Measurements from ENCODE around the gene GALNT10. TPM values are rescaled to one million over a fixed set of nuclear protein-coding genes. Genes with fewer than 3 reads are reported as not detected.

The GALNT10 gene
- total and polyA plus RNA-seq, 9 of the 15 experiments (the other 6 are each of a cell fraction or from before 2014, with no cell fraction given), result 4.6 to 37.1 (median 13.3) TPM

DNA sequence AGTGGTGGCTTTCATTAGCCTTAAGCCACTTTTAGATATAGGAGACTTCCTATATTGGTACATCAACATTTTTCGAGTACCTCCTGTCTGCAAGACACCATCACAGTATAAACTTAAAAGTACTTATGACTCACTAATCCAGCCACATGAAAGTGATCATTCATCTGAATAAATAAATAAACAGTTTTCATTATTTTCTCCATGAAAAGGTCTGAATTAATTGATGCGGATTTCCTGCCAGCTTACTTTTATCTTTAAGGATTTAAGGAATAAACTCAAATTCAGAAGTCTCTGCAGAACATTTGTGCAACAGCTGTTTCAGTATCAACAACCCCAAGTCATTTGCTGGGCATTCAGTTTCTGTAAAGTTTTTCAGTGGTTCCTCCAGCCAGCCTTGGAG is 259.3 kb downstream of the GALNT10 start (continued):
- TF ChIP-seq, protein P1, sequence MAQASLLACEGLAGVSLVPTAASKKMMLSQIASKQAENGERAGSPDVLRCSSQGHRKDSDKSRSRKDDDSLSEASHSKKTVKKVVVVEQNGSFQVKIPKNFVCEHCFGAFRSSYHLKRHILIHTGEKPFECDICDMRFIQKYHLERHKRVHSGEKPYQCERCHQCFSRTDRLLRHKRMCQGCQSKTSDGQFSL (CRISPR knock-in tag; IDR thresholded peaks at IDR 0.05), result no peak
- TF ChIP-seq, protein P1 (tag; IDR thresholded peaks at IDR 0.05), result no peak
- TF ChIP-seq TRIM28 (IDR thresholded peaks at IDR 0.05), result no peak

DNA sequence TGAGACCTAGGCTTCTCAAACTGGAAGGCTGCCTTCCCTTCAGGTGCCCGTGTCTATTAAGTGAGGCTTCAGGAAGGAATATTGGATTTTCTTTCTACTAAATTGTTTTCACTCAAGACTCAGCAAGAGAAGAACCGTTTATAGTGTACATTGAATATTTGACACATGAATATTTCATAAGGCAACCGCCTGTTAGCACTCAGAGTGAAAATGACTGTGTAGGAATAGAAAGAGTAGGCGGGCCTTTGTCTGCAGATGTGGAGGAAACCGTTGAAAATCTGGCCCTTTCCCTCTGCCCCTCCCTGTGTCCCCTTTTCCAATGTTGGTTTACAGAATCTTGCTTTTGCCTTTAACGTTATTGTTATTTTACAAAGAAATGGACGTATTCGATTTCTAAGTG is 261.4 kb downstream of the GALNT10 start:
- H3K9ac ChIP-seq (ENCODE audit: insufficient read depth in 1 of 2, low read depth in 2 of 2, low read length in 2 of 2), result no peak overlapping the region
- FAIRE-seq, result no peak
- intact Hi-C loops (cut with micrococcal nuclease), result no loop called here
- H3K27ac ChIP-seq (ENCODE audit: extremely low read depth, low read depth, low read length), result no peak overlapping the region
- no peak for DNase-seq (ENCODE audit: extremely low read depth in 1 of 4, low spot score in 3 of 4)
- peaks cover 59% of the 10 kb centered on the region for H3K36me3 ChIP-seq (ENCODE audit: control insufficient read depth, insufficient read depth, low read length)
- H3K9me3 ChIP-seq (replicated peaks; ENCODE audit: control insufficient read depth, insufficient read depth, low read depth, low read length), result no peaks in the 10 kb centered on the region
- no peak for ATAC-seq
- no TSS peak for BruUV-seq (replicated peaks)
- 79% methylated on average over 8 of the region's 8 CpGs for WGBS (ENCODE audit: insufficient coverage, low coverage, missing lambda C conversion rate)
- no peak overlapping the region for H3K4me2 ChIP-seq (ENCODE audit: insufficient read depth, low read length)
- no peak overlapping the region for H3K4me3 ChIP-seq
- H4K20me1 ChIP-seq (replicated peaks; ENCODE audit: control insufficient read depth, insufficient read depth, low read length), result peaks cover 9% of the 10 kb centered on the region
- in situ Hi-C loops (cut with MboI), result no loop called here
- ChIA-PET CTCF (ENCODE audit: low intra/inter-chr PET ratio) (no interaction called here), POLR2A (interaction anchor here (3.2 kb wide), 1 partner anchor 8 kb away, joined by 10 read pairs; no protein-coding TSS in a partner anchor)
- H3K79me2 ChIP-seq (ENCODE audit: control insufficient read depth, insufficient read depth, low read length), result peaks cover 17% of the 10 kb centered on the region
- no peak overlapping the region for H2AFZ ChIP-seq (ENCODE audit: low read depth, low read length)
- no peaks in the 10 kb centered on the region for H3K27me3 ChIP-seq (ENCODE audit: control insufficient read depth in 2 of 2, insufficient read depth in 2 of 2, low read length in 2 of 2)
- peaks cover under 1 to 7% of the 10 kb centered on the region in 2 experiments; a peak in 4 of 5 replicates for H3K4me1 ChIP-seq (replicated peaks in 1 of 2; ENCODE audit: control insufficient read depth in 2 of 2, insufficient read depth in 2 of 2, low read length in 2 of 2)
- TF ChIP-seq SIRT6 (IDR thresholded peaks at IDR 0.05; ENCODE audit: low read depth, low read length), result no peak
- TF ChIP-seq DEAF1 (CRISPR knock-in tag; IDR thresholded peaks at IDR 0.05), result no peak
- TF ChIP-seq TEAD4 (IDR thresholded peaks at IDR 0.05; ENCODE audit: low read length), result no peak
- TF ChIP-seq TEAD4 (CRISPR knock-in tag; IDR thresholded peaks at IDR 0.05; ENCODE audit: borderline replicate concordance), result no peak
- TF ChIP-seq HMBOX1 (IDR thresholded peaks at IDR 0.05), result no peak
- TF ChIP-seq POLR2AphosphoS5 (IDR thresholded peaks at IDR 0.05; ENCODE audit: control insufficient read depth, insufficient read depth, low read depth, low read length), result no peak
- TF ChIP-seq NR4A1 (CRISPR knock-in tag; IDR thresholded peaks at IDR 0.05), result no peak
- no peak for TF ChIP-seq NR4A1 (tag; IDR thresholded peaks at IDR 0.05)
- TF ChIP-seq CREB3 (tag; conservative IDR thresholded peaks at IDR 0.05; ENCODE audit: low read depth), result no peak
- TF ChIP-seq E2F1 (CRISPR knock-in tag; IDR thresholded peaks at IDR 0.05), result no peak
- no peaks in the 10 kb centered on the region for H3K9me1 ChIP-seq (ENCODE audit: control insufficient read depth, insufficient read depth, low read length)

All from K562 (cell line).